ENCODE data around the gene ATF6. TPM values are rescaled to one million over a fixed set of nuclear protein-coding genes. Genes with fewer than 3 reads are reported as not detected.

ATF6 gene
- total RNA-seq, 2 experiments from 2014 or later: 18.5 to 20.0 TPM

DNA sequence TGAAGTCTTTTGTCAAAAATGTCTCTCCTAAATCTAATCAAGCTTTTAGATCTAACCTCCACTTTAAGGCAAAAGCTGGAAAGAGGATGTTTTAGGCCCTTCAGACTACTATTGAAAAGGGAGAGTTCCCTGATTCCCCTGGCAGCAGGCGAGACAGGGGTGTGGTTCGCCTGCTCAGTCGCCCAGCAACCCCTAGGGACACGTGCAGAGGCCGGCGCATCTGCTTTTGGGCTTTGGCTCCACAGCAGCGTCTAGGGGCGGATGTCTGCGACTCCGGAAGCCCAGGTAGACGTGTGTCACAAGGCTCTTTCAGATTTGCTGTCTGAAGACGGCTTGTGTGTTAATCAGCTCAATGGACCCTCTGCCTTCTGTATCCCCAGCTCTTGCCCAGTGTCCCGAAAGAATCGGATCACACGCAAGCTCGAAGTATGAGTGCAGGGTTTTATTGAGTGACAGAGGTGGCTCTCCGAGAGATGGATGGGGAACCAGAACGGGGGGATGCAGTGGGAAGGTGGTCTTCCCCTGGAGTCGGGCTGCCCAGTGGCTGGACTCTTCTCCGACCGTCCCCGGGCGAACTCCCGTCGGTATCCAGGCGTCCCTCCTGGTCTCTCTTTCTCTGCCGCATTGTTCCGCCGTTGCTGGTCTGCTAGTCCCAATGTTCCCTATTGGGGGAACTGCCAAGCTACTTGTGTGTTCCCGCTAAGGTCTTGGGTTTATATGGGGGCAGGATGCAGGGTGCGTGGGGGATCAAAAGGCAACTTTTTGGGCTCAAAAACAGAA is 212.1 kb downstream of the ATF6 start:
- Mint-ChIP-seq H3K36me3 (no peaks in the 10 kb centered on the region), H3K9me3 (no peaks in the 10 kb centered on the region), H3K4me3 (no peak overlapping the region), H3K27me3 (peaks cover 2% of the 10 kb centered on the region), H3K27ac (no peak overlapping the region), H3K4me1 (no peaks in the 10 kb centered on the region)
- DNase-seq (no peak), ATAC-seq (ENCODE audit: low read depth) (no peak)
- POLR2A ChIA-PET: no interaction called here

DNA sequence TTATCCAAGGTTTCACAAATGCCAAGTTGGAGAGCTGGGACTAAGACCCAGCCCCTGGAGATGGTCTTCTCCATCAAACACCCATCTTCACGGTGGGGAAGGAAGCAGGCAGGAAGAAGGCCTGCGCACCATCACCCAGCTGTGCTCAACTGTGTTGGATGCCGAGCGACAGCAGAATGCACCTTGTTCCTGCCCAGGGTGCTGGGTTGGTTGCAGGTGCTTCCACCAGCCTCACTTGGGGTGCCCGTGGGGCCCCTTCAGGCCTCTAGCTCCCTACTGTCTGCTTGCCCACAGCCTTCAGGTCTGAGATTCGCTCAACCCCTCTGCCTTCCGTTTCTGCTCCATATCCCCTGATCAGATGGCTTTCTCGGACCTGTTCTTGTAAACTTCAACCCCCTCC is 215.0 kb downstream of the ATF6 start:
- Mint-ChIP-seq H3K36me3 (no peaks in the 10 kb centered on the region), H3K9me3 (no peaks in the 10 kb centered on the region), H3K27ac (no peak overlapping the region), H3K4me1 (no peaks in the 10 kb centered on the region), H3K27me3 (peaks cover 2% of the 10 kb centered on the region), H3K4me3 (no peak overlapping the region)
- ATAC-seq (ENCODE audit: low read depth) (no peak), DNase-seq (no peak)
- POLR2A ChIA-PET: interaction anchor here (0.6 kb wide), 1 partner anchor 152 kb away, joined by 5 read pairs; no protein-coding TSS in a partner anchor

DNA sequence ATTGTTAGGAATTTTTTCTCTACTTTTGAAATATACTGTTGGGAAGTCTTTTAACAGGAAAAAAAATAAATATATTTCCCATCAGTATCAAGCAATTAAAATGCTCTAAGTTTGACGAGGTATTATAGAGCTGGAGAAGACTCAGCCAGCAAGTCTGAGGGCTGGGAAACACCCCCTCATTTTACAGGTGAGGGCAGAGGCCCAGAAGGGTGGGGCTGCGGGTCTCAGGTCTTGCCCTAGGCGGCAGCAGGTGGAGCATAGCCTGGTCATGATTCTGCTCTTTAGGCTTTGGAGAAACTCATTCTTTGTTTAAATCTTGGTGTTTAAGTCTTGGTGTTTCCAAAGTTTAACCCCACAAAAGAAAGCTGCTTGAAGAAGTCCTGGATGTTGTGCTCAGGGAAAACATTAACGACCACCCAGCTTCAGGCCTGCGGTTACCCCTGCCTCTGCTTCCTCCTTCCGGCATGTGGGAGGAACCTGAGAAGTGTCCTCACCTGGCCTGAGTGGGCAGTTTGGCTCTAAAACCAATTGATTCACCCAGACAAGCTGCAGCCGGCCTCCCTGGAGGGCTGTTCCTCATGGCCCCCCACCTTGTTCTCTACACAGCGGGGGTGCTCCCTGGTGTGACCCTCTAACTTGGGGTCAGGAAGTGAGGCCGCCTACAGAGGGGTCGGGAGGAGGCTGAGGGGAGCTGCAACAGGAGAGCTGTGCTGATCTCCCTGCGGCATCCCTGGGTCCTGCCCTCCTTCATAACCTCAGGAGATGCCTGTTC is 215.8 kb downstream of the ATF6 start:
- POLR2A ChIA-PET: no interaction called here
- DNase-seq (no peak), ATAC-seq (ENCODE audit: low read depth) (no peak)
- Mint-ChIP-seq H3K9me3 (no peaks in the 10 kb centered on the region), H3K4me1 (no peaks in the 10 kb centered on the region), H3K36me3 (no peaks in the 10 kb centered on the region), H3K4me3 (no peak overlapping the region), H3K27me3 (peaks cover 2% of the 10 kb centered on the region), H3K27ac (no peak overlapping the region)

- no peak overlapping the region for H3K4me3 Mint-ChIP-seq
- no peaks in the 10 kb centered on the region for H3K4me1 Mint-ChIP-seq
- H3K9me3 Mint-ChIP-seq: peaks cover 4% of the 10 kb centered on the region
- DNase-seq (no peak), ATAC-seq (ENCODE audit: low read depth) (no peak)
- no peak overlapping the region for H3K27ac Mint-ChIP-seq
- no peaks in the 10 kb centered on the region for H3K36me3 Mint-ChIP-seq
- POLR2A ChIA-PET: no interaction called here
- peaks cover 2% of the 10 kb centered on the region for H3K27me3 Mint-ChIP-seq
Measured at GRCh38 chr1:161982507-161982895, 216.4 kb downstream of the ATF6 start.

- no peaks in the 10 kb centered on the region for H3K4me1 Mint-ChIP-seq
- no peaks in the 10 kb centered on the region for H3K36me3 Mint-ChIP-seq
- POLR2A ChIA-PET: no interaction called here
- ATAC-seq (ENCODE audit: low read depth) (no peak), DNase-seq (no peak)
- H3K27ac Mint-ChIP-seq: no peak overlapping the region
- peaks cover 8% of the 10 kb centered on the region for H3K9me3 Mint-ChIP-seq
- peaks cover 2% of the 10 kb centered on the region for H3K27me3 Mint-ChIP-seq
- no peak overlapping the region for H3K4me3 Mint-ChIP-seq
Measured at GRCh38 chr1:161982917-161983316, 216.8 kb downstream of the ATF6 start.

DNA sequence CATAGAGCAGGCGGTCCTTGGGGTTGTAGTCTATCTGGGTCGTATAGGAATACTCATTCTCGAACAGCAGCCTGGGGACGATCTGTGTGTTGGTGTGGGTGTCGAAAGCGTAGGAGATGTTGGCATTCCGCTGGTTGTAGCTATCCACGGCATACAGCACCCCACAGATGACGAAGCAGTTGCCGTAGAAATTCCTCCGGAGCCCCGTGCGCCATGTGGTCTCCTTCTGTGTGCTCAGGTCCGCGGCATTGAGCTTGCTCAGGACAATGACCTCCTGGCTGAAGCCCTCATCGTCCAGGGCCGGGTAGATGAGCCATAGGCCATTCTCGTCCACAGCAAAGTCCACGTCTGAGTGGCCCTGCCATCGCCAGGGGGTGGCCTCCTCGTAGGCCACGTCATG is 217.6 kb downstream of the ATF6 start:
- Mint-ChIP-seq H3K36me3 (no peaks in the 10 kb centered on the region), H3K4me3 (no peak overlapping the region), H3K4me1 (no peaks in the 10 kb centered on the region), H3K27me3 (peaks cover 2% of the 10 kb centered on the region), H3K9me3 (peaks cover 8% of the 10 kb centered on the region), H3K27ac (no peak overlapping the region)
- ATAC-seq (ENCODE audit: low read depth) (no peak), DNase-seq (no peak)
- POLR2A ChIA-PET: no interaction called here

DNA sequence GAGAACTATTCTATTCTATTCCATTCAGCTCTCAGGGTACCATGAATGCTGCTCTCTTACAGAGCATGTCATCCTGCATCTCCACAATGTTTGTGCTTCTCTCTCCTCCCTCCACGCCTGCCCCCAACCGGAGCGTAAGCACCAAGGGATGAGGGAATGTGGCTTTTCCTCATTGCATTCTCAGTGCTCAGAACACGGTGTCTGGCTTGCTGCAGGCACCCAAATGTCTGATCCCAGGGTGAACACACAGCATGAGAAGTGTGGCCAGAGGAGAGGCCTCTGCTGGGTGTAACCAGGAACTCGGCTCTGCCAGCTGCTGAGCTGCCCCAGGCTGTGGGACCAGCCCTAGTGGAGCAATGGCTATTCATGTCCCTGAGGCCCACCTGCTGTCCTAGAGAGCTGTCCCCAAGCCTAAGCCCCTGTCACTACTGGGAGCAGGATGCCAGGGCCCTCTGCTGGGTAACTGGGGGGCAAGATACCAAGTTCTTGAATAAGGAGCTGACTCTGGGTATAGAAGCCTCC is 219.2 kb downstream of the ATF6 start:
- Mint-ChIP-seq H3K27ac (no peak overlapping the region), H3K4me1 (no peaks in the 10 kb centered on the region), H3K36me3 (no peaks in the 10 kb centered on the region), H3K9me3 (peaks cover 12% of the 10 kb centered on the region), H3K27me3 (peaks cover 2% of the 10 kb centered on the region), H3K4me3 (no peak overlapping the region)
- POLR2A ChIA-PET: no interaction called here
- ATAC-seq (ENCODE audit: low read depth): no peak
- no peak for DNase-seq

- Mint-ChIP-seq H3K9me3 (peaks cover 15% of the 10 kb centered on the region), H3K36me3 (no peaks in the 10 kb centered on the region), H3K4me3 (no peak overlapping the region), H3K4me1 (no peaks in the 10 kb centered on the region), H3K27me3 (no peaks in the 10 kb centered on the region), H3K27ac (no peak overlapping the region)
- DNase-seq (no peak), ATAC-seq (ENCODE audit: low read depth) (no peak)
- POLR2A ChIA-PET: no interaction called here
Measured at GRCh38 chr1:161986328-161986727, 220.2 kb downstream of the ATF6 start.

- Mint-ChIP-seq H3K4me3 (no peak overlapping the region), H3K36me3 (no peaks in the 10 kb centered on the region), H3K9me3 (peaks cover 15% of the 10 kb centered on the region), H3K27me3 (peaks cover 2% of the 10 kb centered on the region), H3K4me1 (no peaks in the 10 kb centered on the region), H3K27ac (no peak overlapping the region)
- POLR2A ChIA-PET: no interaction called here
- DNase-seq (no peak), ATAC-seq (ENCODE audit: low read depth) (no peak)
Measured at GRCh38 chr1:161987303-161987702, 221.2 kb downstream of the ATF6 start.

- no peak for DNase-seq
- H3K4me1 Mint-ChIP-seq: no peaks in the 10 kb centered on the region
- H3K9me3 Mint-ChIP-seq: peaks cover 15% of the 10 kb centered on the region
- H3K27me3 Mint-ChIP-seq: peaks cover 2% of the 10 kb centered on the region
- no peak for ATAC-seq (ENCODE audit: low read depth)
- H3K36me3 Mint-ChIP-seq: no peaks in the 10 kb centered on the region
- POLR2A ChIA-PET: no interaction called here
- H3K4me3 Mint-ChIP-seq: no peak overlapping the region
- H3K27ac Mint-ChIP-seq: no peak overlapping the region
Measured at GRCh38 chr1:161987872-161988271, 221.8 kb downstream of the ATF6 start.

DNA sequence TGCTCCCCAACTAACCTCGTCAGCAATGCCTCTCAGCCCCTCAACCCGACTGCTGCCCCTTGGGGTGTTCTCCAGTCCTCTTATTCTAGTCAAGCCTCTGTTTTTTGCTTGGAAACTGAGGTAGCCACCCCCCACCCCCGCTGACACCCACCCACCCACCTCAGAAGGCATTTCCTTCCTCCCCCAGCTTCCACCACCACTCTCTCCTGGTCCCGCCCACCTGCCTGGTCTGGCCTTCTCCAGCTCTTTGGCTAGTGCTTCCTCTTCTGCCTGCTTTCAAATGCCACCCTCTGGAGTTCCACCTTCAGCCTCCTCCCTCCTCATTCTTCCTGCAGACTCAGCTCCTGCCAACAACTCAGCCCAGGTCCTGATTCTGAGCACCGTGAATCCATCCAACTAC is 222.3 kb downstream of the ATF6 start:
- H3K4me1 Mint-ChIP-seq: no peaks in the 10 kb centered on the region
- ATAC-seq (ENCODE audit: low read depth) (no peak), DNase-seq (no peak)
- POLR2A ChIA-PET: no interaction called here
- H3K36me3 Mint-ChIP-seq: no peaks in the 10 kb centered on the region
- peaks cover 15% of the 10 kb centered on the region for H3K9me3 Mint-ChIP-seq
- no peak overlapping the region for H3K4me3 Mint-ChIP-seq
- peaks cover 2% of the 10 kb centered on the region for H3K27me3 Mint-ChIP-seq
- H3K27ac Mint-ChIP-seq: no peak overlapping the region

DNA sequence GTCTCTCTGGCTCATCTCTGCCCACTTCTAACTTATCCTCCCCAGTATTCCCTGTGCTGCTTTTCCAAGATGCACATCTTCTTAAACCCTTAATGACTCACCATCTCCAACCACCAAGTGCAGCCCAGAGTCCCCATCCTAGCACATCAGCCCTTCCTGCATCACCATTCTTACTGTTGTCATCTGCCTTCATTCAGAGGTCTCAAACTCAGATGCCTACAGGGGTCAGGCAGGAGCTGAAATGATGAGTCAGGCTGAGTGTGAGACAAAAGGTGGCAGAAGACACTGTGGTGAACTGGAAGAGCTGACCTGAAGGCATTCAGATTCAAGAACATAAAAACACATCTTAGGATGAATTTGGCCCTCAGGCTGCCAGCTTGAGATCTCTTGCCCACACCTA is 223.0 kb downstream of the ATF6 start:
- H3K4me1 Mint-ChIP-seq: no peaks in the 10 kb centered on the region
- no peaks in the 10 kb centered on the region for H3K36me3 Mint-ChIP-seq
- H3K9me3 Mint-ChIP-seq: peaks cover 15% of the 10 kb centered on the region
- peaks cover 2% of the 10 kb centered on the region for H3K27me3 Mint-ChIP-seq
- DNase-seq: no peak
- H3K27ac Mint-ChIP-seq: no peak overlapping the region
- POLR2A ChIA-PET: no interaction called here
- no peak overlapping the region for H3K4me3 Mint-ChIP-seq
- no peak for ATAC-seq (ENCODE audit: low read depth)

- POLR2A ChIA-PET: no interaction called here
- H3K4me3 Mint-ChIP-seq: no peak overlapping the region
- H3K9me3 Mint-ChIP-seq: peaks cover 15% of the 10 kb centered on the region
- ATAC-seq (ENCODE audit: low read depth) (no peak), DNase-seq (no peak)
- peaks cover 2% of the 10 kb centered on the region for H3K27me3 Mint-ChIP-seq
- H3K4me1 Mint-ChIP-seq: no peaks in the 10 kb centered on the region
- H3K36me3 Mint-ChIP-seq: no peaks in the 10 kb centered on the region
- H3K27ac Mint-ChIP-seq: no peak overlapping the region
Measured at GRCh38 chr1:161989786-161990185, 223.7 kb downstream of the ATF6 start.

DNA sequence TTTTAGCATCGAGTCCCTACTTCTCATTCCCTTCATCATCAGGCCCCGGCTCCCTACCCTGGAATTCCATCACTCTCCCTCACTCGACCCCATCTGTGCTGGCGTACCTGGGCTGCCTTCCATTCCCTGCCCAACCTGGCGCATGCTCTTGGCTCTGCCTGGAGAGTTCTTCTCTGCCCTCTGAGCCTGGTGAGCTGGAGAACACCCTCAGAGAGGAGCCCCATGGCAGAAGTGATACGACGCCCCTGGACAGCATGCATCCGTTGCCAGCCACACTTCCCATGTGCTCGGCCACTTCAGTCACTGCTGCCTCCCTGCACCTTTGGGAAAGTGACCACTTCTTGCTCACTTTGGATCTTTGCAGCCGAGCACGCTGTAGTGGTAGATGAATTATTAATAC is 227.5 kb downstream of the ATF6 start:
- no peak overlapping the region for H3K4me3 Mint-ChIP-seq
- H3K9me3 Mint-ChIP-seq: peaks cover 7% of the 10 kb centered on the region
- H3K36me3 Mint-ChIP-seq: no peaks in the 10 kb centered on the region
- DNase-seq: no peak
- H3K4me1 Mint-ChIP-seq: no peaks in the 10 kb centered on the region
- ATAC-seq (ENCODE audit: low read depth): no peak
- H3K27ac Mint-ChIP-seq: no peak overlapping the region
- H3K27me3 Mint-ChIP-seq: peaks cover 2% of the 10 kb centered on the region
- POLR2A ChIA-PET: no interaction called here
